IMR-90 (cell line): ENCODE results near the gene MYO7B. TPM values are rescaled to one million over a fixed set of nuclear protein-coding genes. Genes with fewer than 3 reads are reported as not detected.

Source experiments
- ATAC-seq: fragments of 200-7000 bp; cut with Tn5 transposase; 2 replicates; pipeline ENCODE4 v1.9.1; 2020; ENCODE audit warnings: low read depth, mild to moderate bottlenecking, moderate library complexity
- BruUV-seq: library from RNA; stranded (reverse); fragments of 400-500 nt; replicated peaks from 2 replicates; lab custom pipeline; 2021; lab: Mats Ljungman, UMichigan
- CTCF ChIA-PET: fragments of 300-600 bp; formaldehyde crosslinking; extraction: SDS; loops from one replicate; lab custom pipeline; 2021; ENCODE audit warnings: antibody characterized with exemption; lab: Yijun Ruan, JAX
- POLR2A ChIA-PET: fragments of 300-600 bp; sonication (Branson Sonifier 250); formaldehyde crosslinking; loops from one replicate; lab custom pipeline; 2022; ENCODE audit warnings: antibody characterized with exemption; ENCODE audit not compliant: unreplicated experiment; lab: Charles Lee
- DNase-seq: peaks from one replicate; pipeline ENCODE4 v3.0.0; 2013
- H2AFZ ChIP-seq: replicated peaks from 2 replicates; pipeline ENCODE3; 2013; ENCODE audit warnings: low read length, mild to moderate bottlenecking; ENCODE audit not compliant: poor library complexity
- H2AK5ac ChIP-seq: 2 replicates; pipeline ENCODE4 v1.6.1; 2013; ENCODE audit warnings: low read depth, low read length, inconsistent platforms
- H2AK9ac ChIP-seq: replicated peaks from 2 replicates; pipeline ENCODE3; 2013; ENCODE audit warnings: mild to moderate bottlenecking, low read depth, low read length, moderate library complexity; ENCODE audit not compliant: poor library complexity
- H2BK120ac ChIP-seq: 2 replicates; pipeline ENCODE4 v1.6.1; 2013; ENCODE audit warnings: low read depth, low read length, inconsistent platforms
- H2BK15ac ChIP-seq: 3 replicates; pipeline ENCODE4 v1.6.1; 2013; ENCODE audit warnings: low read depth, low read length, inconsistent platforms
- H2BK20ac ChIP-seq: 2 replicates; pipeline ENCODE4 v1.6.1; 2013; ENCODE audit warnings: low read depth, mild to moderate bottlenecking, inconsistent platforms, low read length, moderate library complexity
- H2BK5ac ChIP-seq: 2 replicates; pipeline ENCODE4 v1.6.1; 2013; ENCODE audit warnings: mild to moderate bottlenecking, low read depth, low read length, inconsistent platforms; ENCODE audit not compliant: poor library complexity, severe bottlenecking
- H3K14ac ChIP-seq: replicated peaks from 2 replicates; pipeline ENCODE4 v1.6.1; 2013; ENCODE audit warnings: low read depth, low read length, inconsistent platforms
- H3K18ac ChIP-seq: 2 replicates; pipeline ENCODE4 v1.6.1; 2013; ENCODE audit warnings: low read depth, low read length, control low read depth
- H3K23ac ChIP-seq: 2 replicates; pipeline ENCODE4 v1.6.1; 2013; ENCODE audit warnings: low read depth, low read length, inconsistent platforms
- H3K27ac ChIP-seq: 2 replicates; pipeline ENCODE4 v1.5.1; 2013; ENCODE audit warnings: mild to moderate bottlenecking, control low read depth, low read length; ENCODE audit not compliant: insufficient read depth
- H3K27me3 ChIP-seq: 2 replicates; pipeline ENCODE4 v1.6.1; 2013; ENCODE audit warnings: low read length; ENCODE audit not compliant: control insufficient read depth, insufficient read depth
- H3K36me3 ChIP-seq: 2 replicates; pipeline ENCODE4 v1.6.1; 2013; ENCODE audit warnings: low read length, mixed read lengths; ENCODE audit not compliant: control insufficient read depth, insufficient read depth
- H3K4ac ChIP-seq: 2 replicates; pipeline ENCODE4 v1.6.1; 2013; ENCODE audit warnings: low read depth, low read length, inconsistent platforms
- H3K4me1 ChIP-seq: 2 replicates; pipeline ENCODE4 v1.6.1; 2013; ENCODE audit warnings: low read length, mixed read lengths; ENCODE audit not compliant: control insufficient read depth, insufficient read depth
- H3K4me2 ChIP-seq: 2 replicates; pipeline ENCODE4 v1.6.1; 2013; ENCODE audit warnings: low read depth, mild to moderate bottlenecking, control low read depth, low read length, moderate library complexity
- H3K4me3 ChIP-seq: 2 replicates; pipeline ENCODE4 v1.5.1; 2013; ENCODE audit warnings: low read depth, mild to moderate bottlenecking, control low read depth, low read length, moderate library complexity; ENCODE audit not compliant: insufficient read depth
- H3K56ac ChIP-seq: 2 replicates; pipeline ENCODE4 v1.6.1; 2013; ENCODE audit warnings: low read length, inconsistent platforms; ENCODE audit not compliant: insufficient read depth; ENCODE audit errors: extremely low read depth
- H3K79me1 ChIP-seq, 2 experiments: 2 replicates each; pipeline ENCODE4 v1.6.1; 2013; ENCODE audit warnings: low read length in 2 of 2, inconsistent platforms in 1 of 2, low read depth in 1 of 2
- H3K9ac ChIP-seq: 2 replicates; pipeline ENCODE4 v1.6.1; 2013; ENCODE audit warnings: low read depth, low read length, control low read depth
- H3K9me1 ChIP-seq: 2 replicates; pipeline ENCODE4 v1.6.1; 2013; ENCODE audit warnings: low read length, inconsistent platforms; ENCODE audit not compliant: insufficient read depth
- H3K9me3 ChIP-seq: 2 replicates; pipeline ENCODE4 v1.6.1; 2013; ENCODE audit warnings: low read length; ENCODE audit not compliant: control insufficient read depth, insufficient read depth
- H4K20me1 ChIP-seq: 2 replicates; pipeline ENCODE4 v1.6.1; 2013; ENCODE audit warnings: low read length, inconsistent platforms; ENCODE audit not compliant: insufficient read depth
- H4K5ac ChIP-seq: 2 replicates; pipeline ENCODE4 v1.6.1; 2013; ENCODE audit warnings: mild to moderate bottlenecking, low read depth, low read length, control low read depth
- H4K8ac ChIP-seq, 2 experiments: 2 replicates each; pipeline ENCODE4 v1.6.1; 2013; ENCODE audit warnings: low read depth in 2 of 2, low read length in 2 of 2, control low read depth in 1 of 2, inconsistent platforms in 1 of 2
- H4K91ac ChIP-seq: 2 replicates; pipeline ENCODE4 v1.6.1; 2013; ENCODE audit warnings: low read depth, low read length, inconsistent platforms; ENCODE audit not compliant: insufficient read depth
- BHLHE40 ChIP-seq: fragments of 150-350 bp; IDR thresholded peaks from 2 replicates; pipeline ENCODE4 v1.6.1; 2016; ENCODE audit warnings: mild to moderate bottlenecking, low read depth, low read length
- CTCF ChIP-seq: conservative IDR thresholded peaks from 2 replicates; pipeline ENCODE4 v1.5.1; 2012; ENCODE audit warnings: mild to moderate bottlenecking, low read depth, low read length, improper control_type of control experiment
- ELK1 ChIP-seq: fragments of 150-350 bp; IDR thresholded peaks from 2 replicates; pipeline ENCODE4 v1.6.1; 2016; ENCODE audit warnings: low read depth, mild to moderate bottlenecking, low read length, moderate library complexity, borderline replicate concordance
- FOS ChIP-seq: fragments of 150-350 bp; IDR thresholded peaks from 2 replicates; pipeline ENCODE4 v1.6.1; 2016; ENCODE audit warnings: low read depth, low read length
- MAZ ChIP-seq: IDR thresholded peaks from 2 replicates; pipeline ENCODE4 v1.6.1; 2012; ENCODE audit warnings: low read depth, mild to moderate bottlenecking, low read length, improper control_type of control experiment, moderate library complexity, borderline replicate concordance
- POLR2A ChIP-seq: IDR thresholded peaks from 2 replicates; pipeline ENCODE4 v1.6.1; 2012; ENCODE audit warnings: mild to moderate bottlenecking, low read depth, low read length
- RCOR1 ChIP-seq: IDR thresholded peaks from 2 replicates; pipeline ENCODE4 v1.6.1; 2012; ENCODE audit warnings: mild to moderate bottlenecking, low read length, improper control_type of control experiment; ENCODE audit not compliant: insufficient replicate concordance
- SMC3 ChIP-seq: fragments of 150-350 bp; IDR thresholded peaks from 2 replicates; pipeline ENCODE4 v1.6.1; 2016; ENCODE audit warnings: low read depth, mild to moderate bottlenecking, antibody characterized with exemption, low read length, moderate library complexity
- whole genome bisulfite sequencing, 2 experiments: methylation state at CpG; one replicate each; pipeline versions ENCODE4 v1.1.5 to v1.1.7; 2013; ENCODE audit warnings: missing lambda C conversion rate in 2 of 2; ENCODE audit not compliant: insufficient read length in 1 of 2; ENCODE audit errors: extremely low coverage in 2 of 2; 5-methylcytosine and 5-hydroxymethylcytosine counted together
- dilution Hi-C: fragments of 300-500 bp; cut with HindIII; formaldehyde crosslinking; loops from one replicate; pipeline ENCODE4 v1.14.3; 2018; ENCODE audit warnings: low sequenced_read_pairs; ENCODE audit not compliant: unreplicated experiment
- in situ Hi-C: fragments of 300-500 bp; cut with MboI; formaldehyde crosslinking; loops from 3 replicates; pipeline ENCODE4 v1.14.3; 2019; ENCODE audit warnings: low sequenced_read_pairs, inconsistent platforms, mixed read lengths
- intact Hi-C: fragments of 100-400 bp; cut with micrococcal nuclease; formaldehyde crosslinking; loops from 2 replicates; pipeline ENCODE4 v1.10.0; 2022
- polyA plus RNA-seq, 3 experiments: library from polyadenylated mRNA; depleted of rRNA; stranded (reverse); fragments of >200 nt; gene quantifications; 2 replicates each; pipeline ENCODE4 v1.2.3, GENCODE V29; 2012; ENCODE audit warnings: low replicate concordance in 1 of 3
- total RNA-seq: library from RNA; depleted of rRNA; stranded (reverse); fragments of >200 nt; gene quantifications from 2 replicates; pipeline ENCODE4 v1.2.3, GENCODE V29; 2012

Gene MYO7B
- total and polyA plus RNA-seq, 2 of the 4 experiments (the other 2 are of a cell fraction) = 0.18 to 0.46 TPM

- TF ChIP-seq BHLHE40 (no peak), POLR2A (no peak)
Observed at GRCh38 chr2:127622561-127623387, 87.3 kb downstream of the MYO7B start (continued).

- TF ChIP-seq RCOR1 (no peak), ELK1 (no peak), SMC3 (no peak), MAZ (0 out of 2 replicates have a peak, but pooled peaks have one; percentile 37), CTCF (no peak), FOS (peak; percentile 91)
- ChIA-PET CTCF (no interaction called here), POLR2A (no interaction called here)
- no TSS peak for BruUV-seq
- peak overlapping the region; percentile 82 for H2BK20ac ChIP-seq
- no peak overlapping the region for H3K4me2 ChIP-seq
- H4K20me1 ChIP-seq = no peaks in the 10 kb centered on the region
- intact Hi-C loops = loop anchor here (2.0 kb wide), 1 partner anchor 15 kb away; no protein-coding TSS in a partner anchor
- in situ Hi-C loops = no loop called here
- H3K9me1 ChIP-seq = peaks cover 6% of the 10 kb centered on the region; the same call in 1 of the 2 replicates
- no peak overlapping the region for H3K18ac ChIP-seq
- no peak overlapping the region for H3K9ac ChIP-seq
- H2AK9ac ChIP-seq = peak overlapping the region; percentile 18
- ATAC-seq (peak; percentile 83), DNase-seq (peak; percentile 64)
- peaks cover 5% of the 10 kb centered on the region for H3K4me1 ChIP-seq
- H2AFZ ChIP-seq = peak overlapping the region; percentile 78
- no peaks in the 10 kb centered on the region for H3K9me3 ChIP-seq
- no peaks in the 10 kb centered on the region; the same call in 1 of the 2 replicates for H3K27me3 ChIP-seq
- no peaks in the 10 kb centered on the region for H3K79me1 ChIP-seq
- peak overlapping the region in 1 of 2 experiments; percentile 48; a peak in 1 of 4 replicates for H4K8ac ChIP-seq
- no peak overlapping the region for H3K27ac ChIP-seq
- H4K91ac ChIP-seq = peak overlapping the region; percentile 49
- no peaks in the 10 kb centered on the region for H3K36me3 ChIP-seq
- 0 out of 2 replicates have a peak overlapping the region, but pooled peaks have one; percentile 62 for H3K14ac ChIP-seq
- peak overlapping the region; percentile 65 for H2BK120ac ChIP-seq
- peak overlapping the region; percentile 75 for H2AK5ac ChIP-seq
- dilution Hi-C loops = no loop called here
- H3K23ac ChIP-seq = no peak overlapping the region
- H2BK15ac ChIP-seq = 0 out of 3 replicates have a peak overlapping the region, but pooled peaks have one; percentile 0
- 89% methylated on average over 10 of the region's 38 CpGs; no CpG with 5 or more reads in 1 of the 2 experiments for WGBS, 2 experiments
- no peak overlapping the region for H4K5ac ChIP-seq
- H3K4ac ChIP-seq = peak overlapping the region; percentile 71
- no peak overlapping the region for H3K4me3 ChIP-seq
- peak overlapping the region; percentile 38 for H2BK5ac ChIP-seq
- no peak overlapping the region for H3K56ac ChIP-seq
Observed at GRCh38 chr2:127623388-127624319, 88.2 kb downstream of the MYO7B start.
